AG08396 (cell line): ENCODE measurements around the gene ERCC6L2.
A peak's percentile ranks its signal among the peaks of the same experiment; 100 is the strongest.

Source experiments
- DNase-seq: peaks from one replicate; pipeline ENCODE4 v3.0.0; 2012; ENCODE audit warnings: low spot score, mixed read lengths

Gene ERCC6L2, protein sequence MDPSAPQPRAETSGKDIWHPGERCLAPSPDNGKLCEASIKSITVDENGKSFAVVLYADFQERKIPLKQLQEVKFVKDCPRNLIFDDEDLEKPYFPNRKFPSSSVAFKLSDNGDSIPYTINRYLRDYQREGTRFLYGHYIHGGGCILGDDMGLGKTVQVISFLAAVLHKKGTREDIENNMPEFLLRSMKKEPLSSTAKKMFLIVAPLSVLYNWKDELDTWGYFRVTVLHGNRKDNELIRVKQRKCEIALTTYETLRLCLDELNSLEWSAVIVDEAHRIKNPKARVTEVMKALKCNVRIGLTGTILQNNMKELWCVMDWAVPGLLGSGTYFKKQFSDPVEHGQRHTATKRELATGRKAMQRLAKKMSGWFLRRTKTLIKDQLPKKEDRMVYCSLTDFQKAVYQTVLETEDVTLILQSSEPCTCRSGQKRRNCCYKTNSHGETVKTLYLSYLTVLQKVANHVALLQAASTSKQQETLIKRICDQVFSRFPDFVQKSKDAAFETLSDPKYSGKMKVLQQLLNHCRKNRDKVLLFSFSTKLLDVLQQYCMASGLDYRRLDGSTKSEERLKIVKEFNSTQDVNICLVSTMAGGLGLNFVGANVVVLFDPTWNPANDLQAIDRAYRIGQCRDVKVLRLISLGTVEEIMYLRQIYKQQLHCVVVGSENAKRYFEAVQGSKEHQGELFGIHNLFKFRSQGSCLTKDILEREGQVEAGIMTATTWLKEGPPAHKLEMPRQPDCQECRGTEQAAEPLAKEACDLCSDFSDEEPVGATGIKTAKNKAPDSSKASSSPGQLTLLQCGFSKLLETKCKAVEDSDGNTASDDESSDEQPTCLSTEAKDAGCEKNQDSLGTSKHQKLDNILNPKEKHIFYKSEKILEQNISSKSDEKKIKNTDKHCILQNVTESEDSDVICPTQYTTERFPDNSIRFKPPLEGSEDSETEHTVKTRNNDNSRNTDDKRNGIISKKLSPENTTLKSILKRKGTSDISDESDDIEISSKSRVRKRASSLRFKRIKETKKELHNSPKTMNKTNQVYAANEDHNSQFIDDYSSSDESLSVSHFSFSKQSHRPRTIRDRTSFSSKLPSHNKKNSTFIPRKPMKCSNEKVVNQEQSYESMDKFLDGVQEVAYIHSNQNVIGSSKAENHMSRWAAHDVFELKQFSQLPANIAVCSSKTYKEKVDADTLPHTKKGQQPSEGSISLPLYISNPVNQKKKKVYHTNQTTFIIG (N-terminal part only)

DNA sequence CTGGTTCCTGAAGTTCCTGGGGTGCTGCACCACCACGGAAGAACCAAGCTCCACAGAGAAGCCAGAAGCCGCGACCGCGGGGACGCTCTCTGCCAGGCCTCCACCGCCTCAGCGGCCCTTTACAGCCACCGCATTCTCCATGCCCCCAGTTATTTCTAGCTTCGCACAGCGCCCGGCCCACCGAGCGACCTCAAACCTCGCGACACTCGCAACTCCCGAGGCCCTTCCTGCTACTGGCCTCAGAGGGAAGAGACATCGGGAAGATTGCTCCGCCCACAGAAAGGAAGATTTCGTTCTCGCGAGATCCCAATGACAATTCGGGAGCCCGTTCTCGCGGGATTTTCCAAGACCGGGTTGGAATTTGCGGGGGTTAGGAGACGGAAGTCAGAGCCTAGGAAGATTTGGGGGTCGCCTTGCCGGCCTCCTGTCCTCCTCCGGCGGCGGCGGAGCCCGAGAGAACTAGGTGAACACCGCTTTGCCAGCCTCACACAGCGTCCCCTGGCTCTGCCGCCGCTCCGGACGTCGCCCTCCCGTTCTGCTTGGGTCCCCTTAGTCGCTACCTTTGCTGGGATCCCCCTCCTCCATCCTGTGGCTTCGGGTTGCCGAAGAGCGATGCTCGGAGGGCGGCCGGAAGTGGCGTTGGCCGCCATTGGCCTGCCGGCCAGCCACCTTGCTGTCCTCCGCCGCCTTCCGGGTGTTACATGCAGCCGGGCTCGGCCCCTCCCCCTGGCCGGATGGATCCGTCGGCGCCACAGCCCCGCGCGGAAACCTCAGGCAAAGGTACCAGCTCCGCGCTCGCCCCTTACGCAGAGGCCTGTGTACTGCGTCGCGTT, at the start of gene ERCC6L2:
ERCC6L2 (plus strand) TSS at position 387 of the 833 bp plus-strand sequence; CDS start at position 735, 348 bp downstream.
- peak; percentile 92 for DNase-seq

DNA sequence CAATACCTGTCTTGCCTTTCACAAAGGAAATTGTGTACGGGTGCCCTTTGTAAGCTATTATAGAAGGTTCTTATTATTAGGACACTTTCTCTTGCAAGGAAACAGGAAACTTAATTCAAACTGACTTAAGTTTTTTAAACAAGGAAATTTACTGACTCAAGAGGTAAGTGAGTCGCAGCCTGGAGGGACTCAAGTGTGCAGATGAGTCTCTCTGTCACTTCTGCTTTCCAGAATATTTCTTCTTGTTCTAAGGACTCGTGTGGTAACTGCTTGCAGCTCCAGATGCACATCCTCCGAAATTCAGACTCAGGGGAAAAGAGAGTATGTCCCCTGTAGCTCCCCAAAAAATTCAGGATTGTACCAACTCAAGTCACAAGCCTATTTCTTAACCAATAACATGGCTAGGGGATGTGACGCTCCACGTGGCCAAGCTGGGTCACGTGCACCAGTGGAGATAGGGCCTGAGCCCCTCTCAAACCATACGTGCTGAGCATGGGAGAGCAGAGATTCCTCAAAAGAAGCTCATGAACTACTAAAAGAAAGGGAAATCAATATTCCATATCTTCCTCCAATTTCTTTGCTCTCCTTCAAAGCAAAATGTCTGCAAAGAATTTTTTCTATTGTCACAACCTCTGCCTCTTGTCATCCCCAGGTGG, 49.2 kb upstream of the ERCC6L2 start:
- DNase-seq, result no peak

DNA sequence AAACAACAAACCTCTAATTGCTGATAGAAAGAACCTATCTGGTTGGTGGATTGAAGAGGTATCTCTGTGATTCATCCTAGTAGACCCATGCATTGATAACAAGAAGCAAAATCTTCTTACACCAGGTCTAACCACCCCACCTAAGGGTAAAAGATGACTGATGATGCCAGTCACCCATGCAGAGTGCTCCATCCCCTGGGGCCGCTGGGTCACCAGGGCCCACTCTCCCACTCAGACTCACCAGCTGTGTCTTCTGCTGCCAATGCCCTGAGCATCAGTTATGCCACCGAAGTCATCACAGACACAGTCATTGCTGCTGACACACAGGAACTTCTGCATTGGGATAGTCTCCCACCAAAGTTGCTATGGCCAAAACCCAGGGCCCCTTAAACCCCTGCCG, 44.7 kb upstream of the ERCC6L2 start:
- DNase-seq, result no peak

DNA sequence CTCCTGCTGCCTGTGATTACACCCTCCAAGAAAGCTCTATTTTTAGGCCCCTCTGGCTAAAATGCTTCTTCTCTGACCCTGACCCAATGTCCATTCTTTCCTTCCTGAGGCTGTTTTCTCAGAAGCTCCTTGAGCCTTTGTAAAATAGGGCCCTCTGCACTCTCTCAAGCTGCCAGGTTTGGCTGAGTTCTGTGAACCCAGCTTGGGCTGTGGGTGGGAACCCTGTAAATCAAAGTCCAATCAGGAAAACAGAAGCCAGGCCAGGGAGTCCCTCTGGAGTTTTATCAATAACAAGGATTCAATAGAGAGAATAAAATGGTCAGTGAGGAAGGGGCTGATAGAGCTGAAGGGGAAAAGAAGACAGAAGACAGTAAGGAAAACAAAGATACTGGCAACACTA, 43.7 kb upstream of the ERCC6L2 start:
- no peak for DNase-seq

DNA sequence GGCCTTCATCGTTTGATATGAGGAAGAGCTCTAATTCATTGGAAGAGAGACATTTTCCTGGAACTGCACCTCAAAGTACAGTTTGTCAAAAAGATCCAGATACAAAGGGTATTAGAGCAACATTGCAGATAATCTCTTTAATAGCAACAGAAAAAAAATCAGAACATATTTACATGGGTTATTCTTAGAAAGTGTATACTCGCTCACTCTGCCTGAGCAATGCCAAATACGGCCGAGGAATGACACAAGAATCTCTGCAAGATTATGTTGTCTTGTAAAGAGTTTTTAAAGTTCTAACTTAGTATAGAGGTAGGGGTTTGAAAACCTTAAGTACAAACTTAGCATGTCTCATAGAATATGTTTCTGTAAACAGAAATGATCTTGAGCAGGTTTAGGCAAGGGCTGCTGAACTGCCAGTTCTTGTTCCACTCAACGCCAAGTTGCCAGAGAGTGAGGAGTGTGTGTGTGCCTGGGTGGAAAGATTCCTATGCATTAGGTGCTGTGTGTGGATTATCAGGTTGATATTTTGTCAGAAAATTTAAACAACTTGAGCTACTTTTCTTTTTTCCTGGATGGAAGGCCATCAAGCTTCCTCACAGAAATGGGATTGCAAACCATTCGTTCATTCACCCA, 41.8 kb upstream of the ERCC6L2 start:
- no peak for DNase-seq

DNA sequence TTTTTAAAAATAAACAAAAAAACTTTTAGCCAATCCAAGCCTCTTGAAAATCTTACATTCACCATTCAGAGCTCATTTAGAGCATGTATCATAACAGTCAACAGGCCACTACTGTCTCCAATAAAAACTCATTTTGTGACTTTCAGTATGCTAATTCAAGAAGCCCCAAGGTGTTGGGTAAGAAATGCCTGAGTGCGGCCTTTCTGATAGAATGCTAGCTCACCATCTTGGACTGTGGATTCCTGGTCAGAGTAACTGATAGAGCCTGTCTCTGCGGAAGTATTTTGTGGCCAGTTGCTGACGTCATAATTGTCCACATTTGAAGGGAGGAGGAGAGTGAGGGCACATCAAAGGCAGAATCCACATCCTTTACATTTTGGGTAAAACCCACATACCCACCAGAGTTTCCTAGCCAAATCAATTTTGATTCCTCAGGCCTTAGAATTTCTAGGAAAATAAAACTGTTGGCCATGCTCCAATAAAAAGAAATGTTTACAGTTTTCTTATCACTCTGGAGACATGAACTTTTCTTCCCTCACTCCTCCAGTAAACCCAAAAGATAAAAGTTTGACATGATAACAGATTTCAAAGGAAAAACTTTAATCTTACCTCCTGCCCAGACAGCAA, 41.1 kb upstream of the ERCC6L2 start:
- DNase-seq, result no peak

DNA sequence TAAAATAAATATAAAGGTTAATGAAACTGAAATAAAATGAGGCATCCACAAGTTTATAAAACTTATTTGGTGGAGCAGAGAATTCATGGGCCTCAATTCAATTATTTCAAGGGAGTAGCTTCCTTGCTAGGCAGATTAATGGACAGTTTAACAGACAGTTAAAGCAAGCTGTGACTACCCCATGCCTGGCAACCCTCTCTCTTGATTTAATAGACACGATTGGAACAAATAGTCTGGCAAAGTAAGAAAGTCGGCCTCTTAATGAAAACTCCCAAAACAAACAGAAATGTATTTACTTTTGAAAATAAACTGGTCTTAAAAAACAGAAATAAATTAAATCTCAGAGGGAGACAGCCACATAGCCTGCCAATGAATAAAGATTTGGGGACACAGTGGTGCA, 40.1 kb upstream of the ERCC6L2 start:
- DNase-seq, result no peak

DNA sequence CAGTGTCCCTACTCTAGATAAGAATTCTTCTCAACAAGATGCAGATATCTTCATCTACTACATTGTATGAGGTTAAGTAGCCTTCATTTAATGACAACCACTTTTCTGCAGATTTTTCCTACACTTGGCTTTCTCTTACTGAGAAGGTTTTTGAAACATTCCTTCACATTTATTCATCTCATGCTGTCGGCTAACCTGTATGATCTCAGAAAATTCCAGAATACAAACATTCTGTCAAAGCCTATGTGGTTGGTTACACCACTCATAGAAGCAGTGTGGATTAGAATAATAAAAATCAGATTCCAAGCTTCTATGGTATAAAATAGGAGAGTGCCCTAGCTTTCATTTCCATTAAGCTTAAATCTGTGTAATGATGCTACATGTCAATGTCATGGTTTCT, 39.4 kb upstream of the ERCC6L2 start:
- no peak for DNase-seq

DNA sequence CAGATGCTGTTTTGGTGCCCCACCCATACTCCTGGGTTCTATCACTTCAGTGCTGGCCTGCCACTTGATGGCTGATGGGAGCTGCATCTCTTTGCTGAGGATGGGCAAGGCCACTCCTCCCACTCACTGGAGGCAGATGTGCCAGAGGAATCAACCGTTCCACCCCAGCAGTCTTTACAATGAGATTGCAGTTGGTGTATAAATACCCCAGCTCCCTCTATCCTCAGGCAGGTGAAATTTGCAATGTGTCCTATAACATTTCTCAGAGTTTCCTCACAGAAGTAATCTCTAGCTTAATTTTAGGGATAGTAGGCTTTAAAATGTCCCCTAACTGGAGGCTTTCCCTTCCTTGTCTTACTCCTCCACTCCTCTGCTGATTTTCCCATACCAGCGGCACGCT, 36.5 kb upstream of the ERCC6L2 start:
- no peak for DNase-seq

DNA sequence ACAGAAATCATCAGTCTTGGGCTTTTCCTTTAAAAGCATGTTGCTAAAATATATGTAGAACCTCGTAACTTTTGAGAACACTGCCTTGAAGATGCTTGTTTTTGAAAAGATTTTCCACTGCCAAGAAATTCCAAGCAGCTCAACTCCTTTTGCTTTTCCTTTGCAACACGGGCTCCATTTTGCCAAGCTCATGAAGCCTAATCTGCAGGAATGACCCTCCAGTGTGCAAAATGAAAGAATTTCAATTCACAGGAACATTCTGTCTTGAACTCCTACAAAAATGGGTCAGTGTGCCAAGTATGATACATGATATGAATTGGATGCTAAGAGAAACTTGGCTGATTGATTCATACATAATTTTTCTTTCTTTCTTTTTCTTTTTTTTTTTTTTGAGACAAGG, 35.4 kb upstream of the ERCC6L2 start:
- DNase-seq, result no peak

DNA sequence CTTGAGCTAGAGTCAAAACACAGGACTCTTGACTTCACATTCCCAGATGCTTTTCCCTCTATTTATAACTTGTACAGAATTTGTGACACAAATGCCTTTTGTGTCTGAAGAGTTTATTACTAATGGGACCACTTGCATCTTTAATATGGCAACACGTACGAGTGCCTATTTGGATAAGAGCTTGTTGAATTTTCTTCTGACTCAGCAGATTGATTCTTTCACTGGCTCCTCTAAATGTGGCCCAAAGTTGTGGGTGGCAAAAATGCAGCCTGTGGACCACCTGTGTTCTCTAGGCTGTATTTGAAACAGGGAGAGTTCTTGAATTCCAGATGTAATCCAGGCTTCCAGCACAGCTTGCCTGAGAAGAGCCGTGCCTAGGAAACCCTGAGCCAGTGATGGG, 34.1 kb upstream of the ERCC6L2 start:
- DNase-seq, result no peak

DNA sequence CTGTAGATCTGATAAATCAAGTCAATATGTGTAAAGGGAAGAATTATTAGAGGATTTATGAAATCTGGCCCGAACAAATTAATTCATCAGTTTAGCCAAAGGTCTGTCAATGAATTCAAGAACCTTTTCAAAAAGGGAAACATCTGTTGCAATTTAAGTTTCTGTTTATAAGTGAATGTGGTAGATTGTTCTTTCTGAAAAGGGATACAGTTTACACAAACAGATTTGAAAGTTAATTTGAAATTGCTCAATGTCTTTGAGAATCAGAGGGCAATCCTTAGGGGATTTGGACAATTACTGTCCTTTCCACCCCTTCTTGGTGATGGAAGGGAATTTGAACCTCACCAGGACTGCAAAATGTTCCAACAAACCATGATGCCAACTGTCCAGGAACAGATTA, 29.7 kb upstream of the ERCC6L2 start:
- no peak for DNase-seq

DNA sequence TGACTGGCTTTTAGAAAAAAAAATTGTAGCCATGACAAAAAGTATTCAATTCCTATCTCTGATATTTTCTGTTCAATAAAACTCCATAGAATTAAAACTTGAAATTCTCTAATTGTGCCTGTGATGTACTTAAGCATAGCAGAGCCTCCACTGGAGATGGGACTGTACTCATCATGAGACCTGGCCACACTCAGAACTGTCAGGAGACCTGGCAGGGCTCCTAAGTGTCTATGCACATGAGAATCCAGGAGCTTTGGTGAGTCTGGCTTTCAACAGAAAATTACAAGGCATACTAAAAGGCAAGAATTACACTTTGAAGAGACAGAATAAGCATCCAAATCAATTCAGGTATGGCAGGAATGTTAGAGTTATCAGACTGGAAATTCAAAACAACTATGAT, 26.7 kb upstream of the ERCC6L2 start:
- DNase-seq, result no peak

DNA sequence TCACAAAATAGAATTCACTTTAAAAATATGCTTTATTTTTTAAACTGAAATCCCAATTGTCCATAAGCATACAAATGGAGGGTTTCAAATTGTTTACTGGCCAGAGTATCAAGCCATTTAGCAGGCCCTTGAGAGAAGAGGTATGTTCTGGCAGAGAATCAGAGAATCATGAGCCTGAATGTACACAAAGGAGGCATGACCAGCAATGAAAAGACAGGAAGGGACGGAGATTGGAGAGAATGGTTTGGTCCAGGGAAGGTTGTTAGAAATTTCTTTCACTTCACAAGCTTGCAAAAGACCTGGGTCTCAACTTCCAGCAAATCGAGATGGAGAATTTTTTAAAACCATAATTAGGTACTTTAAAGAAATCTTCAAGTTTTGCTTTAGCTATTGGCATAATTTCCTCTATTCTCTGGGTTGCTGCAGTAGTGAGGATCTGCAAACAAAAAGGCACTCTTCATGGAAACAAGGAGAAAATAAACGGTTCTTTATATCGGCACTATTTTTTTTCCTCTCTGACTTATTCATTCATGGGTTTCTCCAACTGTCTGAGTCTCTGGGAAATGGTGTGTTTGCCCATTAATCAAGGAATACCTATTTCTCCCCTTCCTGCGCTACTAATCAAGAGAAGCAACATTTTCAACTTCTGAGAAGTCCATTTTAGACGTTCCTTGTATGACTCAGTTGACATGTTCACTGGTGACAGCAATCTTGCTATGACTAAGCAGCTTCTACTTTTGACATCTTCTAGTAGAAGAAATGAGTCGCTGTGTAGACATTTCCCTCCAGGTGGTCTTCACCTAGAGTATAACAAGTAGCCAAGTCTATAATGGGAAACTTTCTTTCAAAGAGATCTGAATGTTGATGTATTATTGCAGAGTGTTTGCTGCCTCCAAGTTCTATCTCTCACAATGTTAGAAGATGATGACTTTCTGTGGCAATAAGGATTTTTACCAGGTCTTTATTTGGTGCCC, 23.1 kb upstream of the ERCC6L2 start:
- peak; percentile 25 for DNase-seq

DNA sequence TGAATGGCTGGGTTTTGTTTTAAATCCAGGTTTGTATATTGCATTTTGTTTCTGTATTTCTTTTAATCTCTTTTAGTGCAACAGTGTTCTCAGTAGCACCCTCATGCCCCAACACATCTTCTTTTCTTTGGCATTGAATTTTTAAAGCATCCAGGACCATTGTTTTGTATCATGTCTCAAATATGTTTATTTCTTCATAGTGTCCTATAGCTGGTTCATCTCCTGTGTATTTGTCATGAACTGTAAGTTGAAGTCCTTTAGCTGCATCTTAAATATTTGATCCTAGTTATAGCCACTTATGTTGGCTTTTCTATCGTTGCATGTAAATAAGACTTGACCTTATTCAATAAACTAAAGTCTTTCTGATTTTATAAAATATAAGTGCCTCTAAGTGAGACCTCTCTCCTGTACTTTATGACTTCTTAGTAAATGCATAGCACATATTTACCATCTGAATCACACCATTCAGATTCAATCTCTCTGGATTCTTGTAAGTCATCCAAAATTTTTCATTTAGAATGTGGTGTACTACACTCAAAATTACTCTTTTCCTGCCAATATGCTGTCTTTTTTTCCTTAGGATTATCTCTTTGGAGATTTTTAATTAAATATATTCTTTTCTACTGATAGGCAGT, 21.0 kb upstream of the ERCC6L2 start:
- DNase-seq, result peak; percentile 21

DNA sequence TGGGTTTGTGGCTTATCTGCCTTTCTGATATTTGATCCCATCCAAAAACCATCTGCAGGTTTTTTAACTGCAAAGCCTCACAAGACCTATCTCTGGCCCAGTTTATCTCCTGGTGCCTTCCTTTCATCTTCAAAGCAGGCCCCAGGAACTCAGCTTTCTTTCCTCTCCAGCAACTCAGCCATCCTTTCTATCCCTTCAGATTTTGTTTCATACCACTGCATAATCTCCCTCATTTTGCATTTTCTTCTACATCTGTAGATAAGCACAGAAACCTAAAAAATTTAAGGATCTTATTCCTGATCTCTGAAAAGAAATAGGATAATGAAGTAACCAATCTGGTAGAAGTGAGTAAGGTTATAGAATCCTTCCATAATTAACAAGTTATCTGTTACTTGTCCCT, 19.5 kb upstream of the ERCC6L2 start:
- DNase-seq, result no peak

DNA sequence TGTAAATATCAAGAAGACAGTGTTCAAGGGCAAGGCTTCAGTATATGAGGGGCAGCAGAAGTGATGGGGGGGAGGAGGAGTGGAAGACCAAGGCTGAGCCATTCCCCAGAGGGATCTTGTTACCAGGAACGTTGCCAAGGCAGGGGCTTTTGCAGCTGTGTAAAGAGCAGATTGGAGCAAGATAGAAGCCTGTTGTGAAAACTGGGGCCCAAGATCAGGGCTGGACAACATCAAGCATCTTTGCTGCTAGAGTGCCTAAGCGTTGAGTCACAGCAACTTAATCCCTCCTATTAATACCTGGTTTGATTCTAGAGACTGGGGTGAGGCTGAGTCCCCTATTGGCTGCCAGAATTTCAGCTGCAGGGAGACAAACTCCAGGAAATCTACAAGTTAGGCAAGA, 18.4 kb upstream of the ERCC6L2 start:
- DNase-seq, result no peak

DNA sequence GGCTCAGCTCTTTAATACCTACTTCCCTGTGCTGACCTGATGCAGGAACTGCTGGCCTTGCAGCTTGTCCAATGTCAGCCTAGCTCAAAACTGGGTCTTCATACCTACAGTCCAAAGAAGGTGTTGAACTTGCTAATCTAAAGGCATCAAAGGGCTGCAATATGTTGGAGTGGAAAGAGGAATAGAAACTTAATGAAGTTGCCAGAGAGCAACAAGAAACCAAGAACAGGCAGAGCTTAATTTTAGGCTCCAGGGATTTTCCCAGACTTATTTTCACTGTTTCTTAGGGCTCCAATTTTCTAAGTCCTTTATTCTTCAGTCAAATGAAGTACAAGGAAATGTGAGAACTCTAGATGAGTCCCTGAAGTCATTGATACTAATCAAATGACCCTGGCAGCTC, 17.6 kb upstream of the ERCC6L2 start:
- DNase-seq, result no peak
